NCI-H1092 (cell line): ENCODE measurements around the gene LGR4.

Source experiments
- DNase-seq: peaks from one replicate; lab custom pipeline; 2025; lab: John Stamatoyannopoulos, UW

LGR4 gene

DNA sequence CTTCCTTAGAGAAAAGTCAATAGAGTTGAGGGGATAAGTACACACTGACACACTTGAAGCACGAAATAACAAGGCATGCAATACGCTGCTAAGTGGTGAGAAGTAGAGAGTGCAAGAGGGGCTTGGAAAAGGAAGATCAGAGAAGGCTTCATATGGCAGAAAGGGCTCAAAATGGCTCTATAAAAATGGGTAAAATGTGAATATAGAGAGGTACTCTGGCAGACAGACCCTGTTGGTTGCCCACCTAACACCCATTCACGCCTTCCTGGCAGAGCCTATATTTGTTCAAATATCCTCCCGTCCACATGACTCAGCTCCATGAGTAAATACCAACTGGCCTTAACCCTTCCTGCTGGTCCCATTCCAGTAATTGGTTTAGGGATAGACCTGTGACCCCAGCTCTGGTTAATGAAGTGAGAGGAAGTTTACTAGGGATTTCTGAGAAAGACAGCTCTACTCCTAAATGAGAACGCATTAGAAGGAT is 70.7 kb downstream of the LGR4 start:
- no peak for DNase-seq

DNA sequence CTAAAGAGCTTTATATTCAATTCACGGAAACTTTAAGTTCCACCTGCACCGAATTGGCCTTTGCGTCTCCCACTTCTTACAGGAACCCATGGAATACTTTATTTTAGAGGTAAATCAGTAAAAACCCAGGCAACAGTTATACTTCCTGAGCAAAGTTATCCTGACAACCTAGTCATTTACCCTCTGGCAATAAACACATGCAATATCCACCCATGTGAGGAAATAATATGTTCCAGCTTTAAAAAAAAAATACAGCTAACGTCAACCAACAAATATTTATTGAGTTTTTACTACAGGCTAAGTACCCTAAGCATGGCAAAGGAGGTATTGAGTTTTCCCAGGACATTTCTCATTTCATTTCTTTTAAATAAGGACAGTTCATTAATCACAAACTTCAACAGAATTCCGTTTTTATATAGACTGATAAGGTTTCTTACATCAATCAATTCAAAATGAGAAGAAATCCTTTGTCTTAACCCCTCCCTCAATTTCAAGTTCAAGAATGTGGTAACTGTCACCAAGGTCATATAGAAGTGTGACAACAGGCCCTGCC is 71.2 kb downstream of the LGR4 start:
- DNase-seq: no peak

DNA sequence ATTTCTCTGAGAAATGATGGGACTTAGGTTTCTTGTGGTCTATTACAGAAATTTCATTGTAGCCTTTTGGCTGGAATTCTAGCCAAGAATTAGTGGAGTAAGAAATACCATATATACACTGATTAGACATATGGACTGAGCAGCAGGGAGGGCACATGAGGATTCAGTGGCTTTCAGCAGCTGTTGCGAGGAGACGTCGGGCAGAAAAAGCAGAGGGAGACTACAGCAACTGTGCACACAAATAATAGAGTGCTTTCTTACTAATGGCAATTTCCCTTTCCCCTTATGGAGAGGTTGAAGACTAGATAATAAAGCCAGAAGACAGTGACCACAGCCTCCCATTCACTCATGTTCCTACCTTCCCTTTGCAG is 74.2 kb downstream of the LGR4 start:
- no peak for DNase-seq

DNA sequence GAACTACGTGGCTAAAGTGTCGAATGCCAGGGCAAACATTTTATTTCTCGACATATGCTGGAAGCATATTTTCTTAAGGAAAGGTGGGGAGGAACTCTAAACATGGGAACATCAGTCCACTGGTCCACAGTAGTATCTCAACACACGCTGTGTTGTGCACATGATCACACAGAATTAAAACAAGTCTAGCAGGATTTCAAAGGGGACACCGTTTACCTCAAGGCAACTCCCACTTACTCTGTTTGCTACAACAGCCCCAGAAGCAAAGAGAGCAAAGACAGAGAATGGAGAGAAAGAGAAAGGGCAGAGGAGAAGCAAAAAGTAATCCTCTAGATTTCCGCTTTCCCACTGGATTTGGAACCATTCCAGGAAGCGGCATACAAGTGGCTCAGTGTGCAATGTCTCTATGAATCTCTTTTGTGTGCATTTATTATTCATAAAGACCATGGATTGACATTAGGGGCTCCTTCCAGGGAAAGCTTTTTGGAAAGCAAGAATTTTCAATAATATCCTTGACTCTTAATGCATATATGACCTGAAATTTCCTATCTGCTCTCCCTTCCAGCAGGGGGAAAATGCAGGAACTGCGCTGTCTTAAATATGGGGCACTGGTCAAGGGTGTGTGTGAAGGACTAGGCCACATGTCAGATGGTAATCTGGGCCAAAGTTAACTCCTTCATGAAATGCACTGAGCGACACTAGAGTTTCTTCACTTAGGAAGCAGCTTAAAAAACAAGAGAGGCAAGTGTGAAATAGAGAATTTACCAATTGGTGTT is 74.8 kb downstream of the LGR4 start:
- DNase-seq: no peak

DNA sequence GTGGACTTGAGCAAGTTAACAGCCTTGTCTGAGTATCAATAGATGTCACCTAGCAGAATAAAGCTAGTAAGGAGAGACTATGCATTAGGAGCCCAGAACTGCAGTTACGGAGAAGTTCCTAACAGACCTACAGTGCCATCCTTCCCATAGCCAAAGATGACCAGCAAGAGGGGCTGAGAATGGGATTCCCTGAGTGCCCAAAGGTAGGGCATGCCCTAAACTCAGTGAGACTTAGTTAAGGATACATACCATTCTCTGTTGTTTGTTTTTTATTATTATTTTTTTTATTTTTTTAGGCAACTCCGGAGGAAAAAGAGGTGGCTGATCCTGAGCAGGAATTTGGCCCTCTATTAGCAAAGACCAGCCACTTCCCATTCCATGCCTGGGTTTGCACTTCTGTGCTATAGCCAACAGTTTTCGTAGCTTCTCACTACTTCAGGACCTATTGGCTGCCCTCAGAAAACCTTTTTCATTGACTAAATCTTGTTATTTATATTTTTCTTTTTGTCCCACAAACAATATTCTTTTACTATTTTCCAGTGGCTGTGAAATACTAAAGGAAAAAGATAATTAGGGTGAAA is 76.2 kb downstream of the LGR4 start:
- DNase-seq: no peak

DNA sequence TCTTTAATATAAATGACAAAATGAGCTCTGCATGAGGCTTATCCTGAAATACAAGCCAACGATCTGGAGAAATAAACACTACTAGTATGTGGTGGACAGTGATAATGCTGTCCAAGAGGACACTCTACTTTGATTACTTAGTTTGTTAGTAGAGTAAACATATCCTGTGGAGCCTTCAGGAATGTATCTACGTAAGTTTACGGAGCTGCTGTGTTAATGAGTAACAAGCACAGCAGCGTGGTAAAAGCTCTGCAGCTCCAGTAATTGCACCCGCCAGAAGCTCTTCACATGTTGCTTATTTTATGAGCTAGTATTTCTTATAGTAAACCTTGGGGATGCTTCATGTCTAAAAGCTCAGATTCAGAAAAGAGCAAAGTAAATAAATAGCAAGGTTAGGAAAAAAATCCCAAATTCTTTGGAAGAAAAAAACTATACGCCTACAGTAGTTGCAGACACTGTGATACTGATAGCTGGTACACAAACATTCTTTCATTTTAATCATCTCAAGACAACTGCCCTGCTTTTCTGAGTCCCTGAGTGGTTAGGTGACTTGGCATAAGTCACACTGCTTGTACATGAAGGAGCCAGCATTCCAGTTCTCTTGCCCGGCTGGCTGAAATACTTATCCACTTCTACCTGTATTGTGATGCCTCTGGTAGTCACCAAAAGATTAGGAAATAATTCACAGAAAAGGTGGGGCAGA is 76.9 kb downstream of the LGR4 start:
- no peak for DNase-seq

DNA sequence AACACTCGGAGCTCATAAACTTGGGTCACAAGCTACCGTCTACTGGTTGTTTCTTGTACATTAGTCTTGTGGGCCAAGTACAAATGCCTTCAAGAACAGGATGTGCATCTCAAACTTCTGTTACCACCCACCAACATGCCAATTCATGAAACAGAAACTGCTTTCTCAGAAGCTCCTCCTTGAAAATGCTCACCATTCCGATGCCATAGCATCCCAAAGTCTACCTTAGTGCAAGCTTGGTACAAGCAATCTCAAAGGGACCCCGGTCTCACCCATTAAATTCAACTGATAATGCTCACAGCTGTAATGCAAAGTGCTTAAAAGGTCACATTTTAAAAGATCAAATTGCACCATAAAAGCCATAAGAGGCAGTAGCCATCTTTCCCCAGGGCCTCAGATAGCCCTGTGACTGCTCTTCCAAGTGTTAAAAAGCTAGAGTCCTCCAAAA is 77.8 kb downstream of the LGR4 start:
- DNase-seq: no peak

DNA sequence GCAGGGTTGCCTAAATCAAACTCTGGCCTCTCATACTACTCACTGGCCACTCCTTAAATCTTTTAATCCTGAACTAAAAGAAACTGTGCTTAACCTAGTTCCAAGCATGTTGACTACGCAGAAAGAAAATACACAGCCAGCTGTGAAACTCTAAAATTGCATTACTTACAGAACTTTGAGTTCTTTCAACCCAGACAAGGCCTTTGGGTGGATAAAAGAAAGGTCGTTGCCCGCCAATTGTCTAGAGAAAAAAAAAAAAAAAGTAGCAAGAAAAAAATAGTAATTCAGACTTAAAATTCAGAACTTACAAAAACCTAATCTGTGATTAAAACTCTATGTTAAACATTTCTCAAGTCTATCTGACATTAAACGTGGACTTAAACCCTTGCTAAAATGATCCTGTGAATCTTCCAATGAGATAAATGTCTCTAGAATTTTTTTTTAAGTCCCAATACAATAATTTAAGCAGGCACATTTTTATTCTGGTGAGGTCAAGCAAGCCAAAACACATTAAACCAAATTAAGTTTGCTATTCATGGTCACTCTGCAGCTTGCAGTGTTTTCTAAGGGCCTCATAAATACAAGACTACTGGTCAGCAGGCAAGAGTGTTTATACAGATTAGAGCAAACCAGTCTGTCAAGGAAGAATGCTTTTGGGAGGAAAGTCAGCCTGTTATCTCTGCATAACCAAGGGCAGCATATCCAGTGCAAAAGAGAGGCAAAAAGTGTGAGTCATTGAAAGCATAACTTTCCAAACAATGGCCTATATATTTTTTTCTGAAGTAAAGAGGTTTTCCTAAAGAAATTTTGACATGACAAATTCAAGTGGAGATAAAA is 80.1 kb downstream of the LGR4 start:
- no peak for DNase-seq

DNA sequence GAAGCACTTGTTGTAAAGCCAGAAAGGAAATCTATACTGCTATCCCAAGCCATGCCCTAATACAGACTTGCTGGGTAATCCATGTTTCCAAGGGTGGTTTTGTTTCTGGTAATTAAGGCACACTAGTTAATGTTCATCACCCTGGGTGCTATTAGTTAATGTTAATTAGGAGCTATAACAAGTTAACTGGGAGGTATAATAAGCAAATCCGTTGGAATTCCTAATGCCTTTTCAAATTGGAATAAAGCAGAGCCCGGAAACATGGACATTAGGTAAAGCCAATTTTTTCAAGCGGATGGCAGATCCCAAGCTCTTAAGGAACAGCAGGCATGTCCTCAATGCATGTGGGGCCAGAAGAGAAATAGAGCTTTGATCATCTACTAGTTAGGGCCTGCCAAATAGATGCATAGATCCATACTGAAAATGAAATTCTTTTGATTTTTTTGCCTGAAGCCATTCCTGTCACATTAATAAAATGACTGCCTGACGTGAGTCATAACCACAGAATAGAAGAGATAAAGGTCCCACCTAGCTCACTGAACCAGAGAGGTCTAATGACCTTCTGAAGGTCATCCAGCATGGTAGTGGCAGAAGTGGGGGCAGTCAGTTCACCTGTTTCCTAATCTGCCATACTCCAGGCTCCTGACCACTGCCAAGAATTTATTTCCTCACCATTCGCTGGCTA is 81.1 kb downstream of the LGR4 start:
- no peak for DNase-seq

DNA sequence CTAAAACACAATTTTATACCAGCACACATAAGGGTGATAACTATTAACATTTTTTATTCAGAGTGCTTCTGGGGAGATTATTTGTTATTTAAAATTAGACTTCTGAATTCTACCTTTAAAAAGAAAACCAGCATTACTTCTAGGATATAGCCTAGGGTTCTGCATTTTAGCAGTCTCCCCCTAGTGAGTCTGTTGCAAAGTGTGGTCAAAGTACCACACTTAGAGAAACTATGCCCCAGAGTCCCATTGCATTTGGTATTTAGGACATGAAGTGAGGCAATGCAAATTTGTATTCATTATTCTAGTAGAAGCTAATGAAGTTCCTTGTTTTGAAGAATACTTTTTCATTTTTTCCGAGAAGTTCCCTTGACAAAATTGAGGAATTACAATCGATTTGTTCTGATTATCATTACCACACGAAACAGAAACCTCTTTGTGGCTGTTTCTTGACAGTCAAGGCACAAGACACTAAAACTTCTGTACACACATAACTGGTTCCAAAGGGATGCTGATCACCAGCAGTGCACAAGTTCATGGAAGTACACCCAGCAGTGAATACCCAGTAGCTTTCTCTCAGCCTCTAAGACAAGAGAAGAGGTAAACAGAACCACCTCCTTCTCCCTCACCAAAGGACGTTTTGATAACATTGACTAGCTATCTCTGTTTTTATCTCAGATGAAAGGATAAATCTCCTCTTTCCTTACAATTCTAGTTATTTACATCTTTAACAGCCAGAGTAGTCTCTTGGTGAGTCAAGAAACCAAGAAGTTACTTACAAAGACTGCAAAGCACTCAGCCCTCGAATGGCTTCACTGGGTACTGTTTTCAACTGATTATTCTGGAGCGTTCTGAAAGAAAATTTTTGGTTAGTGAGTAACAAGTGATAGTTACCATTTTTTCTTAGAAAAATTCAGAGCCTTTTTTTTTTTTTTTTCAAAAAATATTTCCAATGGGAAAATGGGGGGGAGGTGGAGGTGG is 82.0 kb downstream of the LGR4 start:
- no peak for DNase-seq

DNA sequence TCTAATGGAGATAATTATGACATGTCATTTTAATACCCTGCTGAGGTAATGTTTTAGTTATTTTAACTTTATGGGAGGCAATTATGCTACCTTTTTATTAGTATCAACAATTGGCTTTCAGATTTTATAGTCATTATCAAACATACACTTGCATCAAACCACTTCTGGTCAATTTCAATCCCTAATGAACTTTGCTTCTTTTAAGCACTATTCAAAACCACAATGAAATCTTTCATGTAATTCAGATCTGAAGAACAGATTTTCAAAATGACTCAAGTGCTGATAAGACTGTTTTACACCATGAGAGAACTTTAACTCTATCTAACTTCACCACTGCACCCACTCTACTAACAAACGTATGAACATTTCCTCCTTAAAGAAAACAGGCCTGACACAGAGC is 83.7 kb downstream of the LGR4 start:
- no peak for DNase-seq

DNA sequence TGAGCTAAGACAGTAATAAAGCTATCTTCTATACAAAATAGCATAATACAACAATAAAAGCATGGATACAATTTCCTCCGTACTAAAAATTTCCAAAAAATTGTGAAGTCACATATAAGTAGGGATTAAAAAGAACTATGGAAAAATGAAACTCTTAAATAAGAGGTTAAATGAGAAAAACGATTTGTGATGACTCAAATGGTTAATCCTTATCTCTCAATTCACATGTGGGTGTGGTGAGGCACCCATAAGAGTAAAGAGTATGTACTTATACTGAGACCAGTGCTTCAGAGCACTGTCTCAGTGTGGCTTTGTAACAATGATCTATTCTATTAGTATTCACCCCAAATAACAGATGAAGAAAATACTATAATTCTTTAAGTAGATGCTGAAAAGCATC is 84.6 kb downstream of the LGR4 start:
- no peak for DNase-seq

DNA sequence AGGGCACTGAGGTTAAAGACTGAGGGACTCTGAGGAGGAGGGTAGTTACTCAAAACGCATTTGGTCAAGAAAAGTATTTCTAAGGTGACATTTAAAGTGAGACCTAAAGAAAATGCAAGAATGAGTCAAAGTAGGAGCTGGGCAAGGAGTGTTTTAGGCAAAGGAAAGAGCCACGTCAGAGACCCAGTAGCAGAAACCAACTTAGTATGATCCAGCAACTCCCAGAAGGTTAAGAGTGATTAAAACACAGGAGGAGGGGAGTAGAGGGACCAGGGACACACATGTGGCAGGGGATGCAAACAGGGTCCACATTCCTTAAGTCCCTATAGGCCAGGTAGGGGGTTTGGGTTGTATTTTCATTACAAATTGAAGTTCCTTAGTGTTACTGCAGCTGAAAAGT is 85.2 kb downstream of the LGR4 start:
- DNase-seq: no peak

DNA sequence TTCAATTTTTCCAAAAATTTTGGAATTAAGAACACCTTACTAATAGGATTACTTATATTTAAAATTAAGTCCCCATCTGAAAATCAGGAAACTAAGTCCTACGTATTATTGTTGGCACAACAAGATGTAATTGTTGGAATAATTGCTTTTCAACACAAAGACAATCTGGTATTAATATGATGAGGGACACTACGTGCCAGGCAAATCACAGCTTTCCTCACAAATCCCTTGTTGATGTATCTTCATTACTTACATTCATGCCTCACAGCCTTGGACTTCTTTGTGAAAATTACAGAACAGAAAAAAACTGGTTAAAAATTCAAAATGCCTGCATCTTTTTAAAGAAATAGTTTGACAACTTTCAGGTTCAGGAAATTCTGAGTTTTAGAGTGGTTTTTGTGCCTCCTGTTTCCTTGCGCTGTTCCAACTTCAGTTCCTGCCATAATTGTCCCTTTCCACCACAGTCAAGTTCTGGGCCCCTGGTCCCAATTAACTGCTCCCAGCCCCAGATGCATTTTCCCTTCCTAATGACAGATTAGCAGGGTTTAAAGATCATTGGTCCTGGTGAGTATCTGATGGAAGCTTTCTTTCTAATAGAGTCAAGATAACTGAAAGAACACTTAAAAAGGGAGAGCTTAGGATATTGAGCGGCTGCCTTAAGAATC is 86.3 kb downstream of the LGR4 start:
- DNase-seq: no peak

DNA sequence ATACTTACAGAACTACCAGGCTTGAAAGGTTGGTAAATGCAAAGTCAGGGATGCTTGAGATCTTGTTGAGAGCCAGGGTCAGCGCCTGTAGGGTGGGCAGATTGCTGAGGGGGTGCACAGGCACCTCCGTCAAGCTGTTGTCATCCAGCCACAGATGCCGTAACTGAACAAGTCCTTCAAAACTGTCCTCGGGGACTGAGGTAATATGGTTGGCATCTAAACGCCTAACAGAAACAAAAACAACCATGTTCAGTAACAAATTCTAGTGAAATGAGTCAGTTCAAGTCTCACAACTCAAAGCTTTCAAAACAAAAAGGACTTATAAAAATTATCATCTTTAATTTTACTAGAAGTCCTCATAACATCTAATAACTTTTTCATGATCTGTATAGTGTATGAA is 87.3 kb downstream of the LGR4 start:
- DNase-seq: no peak

DNA sequence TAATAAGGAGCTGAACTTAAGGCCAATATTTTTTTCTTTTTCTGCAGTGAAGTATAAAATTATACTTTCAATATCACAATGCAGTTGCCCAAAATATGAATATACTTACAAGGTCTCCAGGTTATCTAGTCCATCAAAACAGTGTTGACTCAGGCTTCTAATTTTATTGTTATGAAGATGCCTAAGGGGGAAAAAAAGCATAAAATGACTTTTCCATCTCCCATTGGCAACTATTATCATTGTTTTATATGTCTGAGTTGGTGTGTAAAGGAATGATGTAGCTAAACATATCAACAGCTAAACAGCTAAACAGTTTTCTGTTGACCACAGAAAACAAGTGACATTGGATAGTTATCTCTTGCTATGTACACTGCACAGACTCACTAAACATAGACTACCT is 88.4 kb downstream of the LGR4 start:
- DNase-seq: no peak

DNA sequence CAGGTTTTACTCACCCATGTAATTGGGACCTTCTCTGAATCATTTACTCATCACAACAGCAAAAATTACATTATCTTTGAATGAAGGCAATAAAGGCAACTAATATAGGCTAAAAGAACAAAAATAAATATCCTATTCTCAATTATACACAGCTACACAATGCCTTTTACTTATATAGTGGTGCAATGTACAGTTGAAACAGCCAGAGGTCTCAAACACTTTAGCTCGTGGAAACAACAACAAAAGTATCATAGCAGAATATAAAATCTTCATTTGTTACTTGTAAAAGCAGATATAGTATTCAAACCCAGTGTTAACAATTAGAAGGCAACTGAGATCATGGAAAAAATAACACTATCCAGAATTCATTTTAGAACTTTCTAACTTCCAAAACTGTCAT is 88.9 kb downstream of the LGR4 start:
- DNase-seq: no peak

DNA sequence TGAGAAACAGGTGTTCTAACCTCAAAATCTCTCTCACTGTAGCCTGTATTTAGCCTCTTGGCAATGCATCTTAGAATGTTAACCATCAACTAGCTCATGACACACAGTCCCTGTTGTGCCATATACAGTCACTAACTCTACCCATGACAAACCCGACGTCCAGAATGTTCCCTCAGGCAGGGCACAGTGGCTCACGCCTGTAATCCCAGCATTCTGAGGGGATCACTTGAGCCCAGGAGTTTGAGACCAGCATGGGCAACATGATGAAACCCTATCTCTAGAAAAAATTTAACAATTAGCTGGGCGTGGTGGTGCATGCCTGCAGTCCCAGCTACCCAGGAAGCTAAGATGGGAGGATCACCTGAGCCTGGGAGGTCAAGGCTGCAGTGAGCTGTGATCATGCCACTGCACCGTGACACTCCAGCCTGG is 91.3 kb downstream of the LGR4 start:
- DNase-seq: no peak

DNA sequence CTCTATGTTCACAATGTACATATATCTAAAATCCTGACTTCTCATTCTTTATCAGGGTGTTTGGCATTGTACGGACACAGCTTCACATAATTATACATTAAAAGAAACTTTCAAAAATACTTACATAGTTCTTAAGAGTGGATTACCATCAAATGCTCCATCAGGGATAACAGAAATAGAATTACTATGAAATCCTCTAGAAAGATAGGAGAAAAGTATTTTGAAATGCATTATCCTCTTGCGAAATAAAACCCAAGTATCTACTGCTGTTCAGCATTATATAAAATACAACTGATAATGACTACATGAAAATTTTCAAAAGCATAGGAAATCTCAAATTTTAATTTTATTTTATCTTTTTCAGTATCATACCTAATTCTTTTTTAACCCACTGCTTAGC is 91.8 kb downstream of the LGR4 start:
- DNase-seq: no peak

DNA sequence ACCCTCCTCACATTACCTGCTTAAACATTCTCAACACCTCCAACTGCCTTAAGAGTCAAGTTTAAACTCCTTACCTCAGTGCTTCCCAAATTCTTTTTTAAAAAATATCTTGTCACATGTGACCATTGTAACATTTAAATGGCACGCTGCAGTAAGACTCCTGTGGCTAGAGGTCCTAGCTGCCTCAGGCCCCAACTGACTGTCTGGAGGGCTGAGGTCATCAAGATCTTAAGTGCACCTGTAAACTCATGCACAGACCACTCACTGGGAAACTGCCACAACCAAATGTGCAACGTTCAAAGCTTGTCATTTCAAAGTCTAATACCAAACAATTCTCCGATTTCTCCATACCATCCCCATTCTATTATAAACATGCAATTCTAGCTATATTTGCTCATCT is 93.1 kb downstream of the LGR4 start:
- DNase-seq: no peak
